IPS DF 19.7 (cell line): Measurements from ENCODE around the gene PYCARD.
"Not testable (repeated sequence)": the region's sequence is repeated elsewhere in the genome, so short reads cannot be mapped to it uniquely, and the experiment has no call there.

Experiments used
- DNase-seq: peaks from one replicate; pipeline ENCODE4 v3.0.0-alpha.2; 2013; ENCODE audit warnings: low read depth, low spot score

Gene PYCARD

DNA sequence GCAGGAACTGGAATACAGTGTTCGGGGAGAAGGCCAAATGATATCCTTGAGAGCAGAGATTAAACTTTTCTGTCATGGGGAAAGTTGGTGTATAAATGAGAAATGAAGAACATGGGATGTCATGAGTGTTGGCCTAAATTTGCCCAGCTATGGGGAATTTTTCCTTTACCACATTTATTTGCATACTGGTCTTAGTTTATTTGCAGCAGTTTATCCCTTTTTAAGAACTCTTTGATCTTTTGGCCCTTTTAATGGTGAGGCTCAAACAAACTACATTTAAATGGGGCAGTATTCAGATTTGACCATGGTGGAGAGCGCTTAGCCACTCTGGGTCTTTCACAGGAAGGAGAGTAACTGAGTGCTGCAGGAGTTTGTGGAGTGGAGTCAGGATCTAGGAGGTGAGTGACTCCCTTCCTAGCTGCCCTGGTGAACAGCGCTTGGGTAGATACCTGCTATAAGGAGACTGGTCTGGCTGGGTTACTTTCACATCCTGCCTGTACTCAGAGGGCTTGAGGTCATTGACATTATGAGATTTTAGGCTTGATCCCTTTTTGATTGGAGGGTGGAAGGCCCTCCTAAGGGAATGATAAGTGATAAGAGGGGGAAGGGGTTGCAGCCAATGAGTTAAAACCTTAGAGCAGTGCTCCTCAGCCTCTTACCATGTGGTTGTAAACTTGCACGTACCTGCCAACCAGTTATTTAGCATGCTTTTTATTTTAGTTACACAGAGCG, 10.7 kb downstream of the PYCARD start:
- DNase-seq = no peak

DNA sequence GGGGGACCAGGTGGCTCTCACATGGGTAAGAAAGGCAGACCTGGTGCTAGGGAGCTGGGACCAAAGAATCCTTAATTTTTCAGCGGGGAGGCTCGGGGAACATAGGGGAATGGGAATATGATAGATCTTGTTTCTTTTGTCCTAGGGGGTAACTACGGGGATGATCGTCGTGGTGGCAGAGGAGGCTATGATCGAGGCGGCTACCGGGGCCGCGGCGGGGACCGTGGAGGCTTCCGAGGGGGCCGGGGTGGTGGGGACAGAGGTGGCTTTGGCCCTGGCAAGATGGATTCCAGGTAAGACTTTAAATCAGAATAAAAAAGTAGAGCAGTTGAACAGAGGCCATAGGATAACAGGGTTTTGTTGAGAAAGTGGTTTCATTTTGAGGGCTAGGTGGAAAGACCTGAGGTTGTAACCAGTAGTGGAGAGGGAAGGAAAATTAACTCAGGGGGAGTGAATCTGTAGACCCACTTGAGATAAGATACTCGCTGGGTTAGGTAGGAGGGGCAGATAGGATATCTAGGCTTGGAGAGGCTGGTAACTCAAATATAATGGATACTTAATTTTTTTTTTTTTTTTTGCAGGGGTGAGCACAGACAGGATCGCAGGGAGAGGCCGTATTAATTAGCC, 11.6 kb downstream of the PYCARD start:
- DNase-seq = no peak

DNA sequence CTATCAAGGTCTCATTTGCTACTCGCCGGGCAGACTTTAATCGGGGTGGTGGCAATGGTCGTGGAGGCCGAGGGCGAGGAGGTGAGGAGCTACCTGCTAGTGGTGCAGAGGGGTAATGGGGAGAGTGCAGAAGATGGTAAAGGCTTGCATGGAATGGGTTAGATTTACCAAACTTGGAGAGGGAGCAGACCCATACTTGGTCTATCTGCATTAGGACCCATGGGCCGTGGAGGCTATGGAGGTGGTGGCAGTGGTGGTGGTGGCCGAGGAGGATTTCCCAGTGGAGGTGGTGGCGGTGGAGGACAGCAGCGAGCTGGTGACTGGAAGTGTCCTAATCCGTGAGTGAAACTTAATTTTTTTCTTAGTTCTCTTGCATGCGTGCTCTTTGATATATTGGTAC, 12.5 kb downstream of the PYCARD start:
- no peak for DNase-seq

DNA sequence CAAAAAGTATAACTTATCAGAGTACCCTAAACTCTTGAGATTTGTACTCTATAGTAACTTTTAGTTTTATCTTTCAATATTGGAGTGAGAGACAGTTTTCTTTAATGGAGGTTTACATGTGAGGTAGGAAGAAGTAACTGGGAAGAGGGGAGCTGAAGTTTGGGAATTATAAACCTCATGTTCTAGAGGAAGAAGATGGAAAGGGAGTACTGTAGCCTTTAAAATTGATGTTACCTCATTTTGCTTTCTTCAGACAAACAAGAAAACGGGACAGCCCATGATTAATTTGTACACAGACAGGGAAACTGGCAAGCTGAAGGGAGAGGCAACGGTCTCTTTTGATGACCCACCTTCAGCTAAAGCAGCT, 13.2 kb downstream of the PYCARD start:
- DNase-seq = no peak

DNA sequence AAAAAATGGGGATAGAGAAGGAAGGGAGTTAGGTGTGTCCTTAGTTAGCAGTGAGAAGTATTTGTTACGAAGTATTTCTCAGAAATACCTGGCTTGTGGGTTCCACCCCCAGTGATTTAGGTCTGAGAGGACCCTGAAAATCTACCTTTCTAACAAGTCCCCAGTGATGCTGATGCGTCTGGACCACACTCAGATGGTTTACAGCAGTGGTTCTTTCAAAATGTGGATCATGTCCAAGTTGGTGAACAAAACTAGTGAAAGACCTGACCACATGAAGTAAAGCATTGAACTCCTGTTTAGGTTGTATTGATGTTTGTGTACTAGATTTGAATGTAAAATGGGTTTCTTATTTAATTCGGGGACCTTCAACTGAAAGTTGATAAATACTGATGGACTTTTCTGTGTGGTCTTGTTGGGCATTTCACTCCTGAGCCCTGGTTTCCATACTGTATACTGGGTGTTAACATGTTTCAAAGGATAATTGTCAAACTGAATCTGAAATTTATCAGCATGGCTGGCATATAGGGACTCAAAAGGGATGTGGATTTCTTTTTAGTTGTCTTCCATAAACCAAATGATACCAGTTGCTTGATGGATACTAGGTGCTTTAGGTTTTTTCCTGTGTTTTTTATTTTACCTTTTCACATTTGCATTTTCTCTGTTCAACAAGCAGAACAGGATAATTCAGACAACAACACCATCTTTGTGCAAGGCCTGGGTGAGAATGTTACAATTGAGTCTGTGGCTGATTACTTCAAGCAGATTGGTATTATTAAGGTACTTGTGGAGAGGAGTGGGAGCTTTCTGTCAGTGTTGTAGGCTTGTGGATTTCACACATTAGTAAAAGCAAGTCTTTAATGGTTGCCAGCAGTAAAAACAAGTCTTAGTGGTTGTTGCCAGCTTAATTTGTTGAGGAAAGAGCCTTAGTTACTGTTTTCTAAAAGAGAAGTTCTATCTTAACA, 13.8 kb downstream of the PYCARD start:
- no peak for DNase-seq

DNA sequence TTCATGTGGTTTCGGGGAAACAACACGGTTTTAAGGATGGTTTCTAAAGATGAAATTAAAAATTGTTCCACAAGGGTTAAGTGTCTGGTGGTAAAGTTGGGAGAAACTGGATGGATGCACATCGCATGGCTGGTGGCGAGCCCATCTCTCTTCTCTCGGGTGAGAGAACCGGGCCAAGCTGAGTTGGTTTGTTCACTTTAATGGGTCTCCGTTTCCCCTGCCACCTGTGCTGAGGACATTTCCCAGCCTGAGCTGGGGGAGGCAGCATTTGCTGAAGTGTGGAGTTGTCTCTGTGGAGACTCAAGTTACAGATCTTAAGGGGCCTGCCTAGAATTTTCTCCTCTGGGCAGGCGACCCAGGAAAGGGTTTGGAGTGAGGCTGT, 14.8 kb downstream of the PYCARD start:
- DNase-seq = no peak

DNA sequence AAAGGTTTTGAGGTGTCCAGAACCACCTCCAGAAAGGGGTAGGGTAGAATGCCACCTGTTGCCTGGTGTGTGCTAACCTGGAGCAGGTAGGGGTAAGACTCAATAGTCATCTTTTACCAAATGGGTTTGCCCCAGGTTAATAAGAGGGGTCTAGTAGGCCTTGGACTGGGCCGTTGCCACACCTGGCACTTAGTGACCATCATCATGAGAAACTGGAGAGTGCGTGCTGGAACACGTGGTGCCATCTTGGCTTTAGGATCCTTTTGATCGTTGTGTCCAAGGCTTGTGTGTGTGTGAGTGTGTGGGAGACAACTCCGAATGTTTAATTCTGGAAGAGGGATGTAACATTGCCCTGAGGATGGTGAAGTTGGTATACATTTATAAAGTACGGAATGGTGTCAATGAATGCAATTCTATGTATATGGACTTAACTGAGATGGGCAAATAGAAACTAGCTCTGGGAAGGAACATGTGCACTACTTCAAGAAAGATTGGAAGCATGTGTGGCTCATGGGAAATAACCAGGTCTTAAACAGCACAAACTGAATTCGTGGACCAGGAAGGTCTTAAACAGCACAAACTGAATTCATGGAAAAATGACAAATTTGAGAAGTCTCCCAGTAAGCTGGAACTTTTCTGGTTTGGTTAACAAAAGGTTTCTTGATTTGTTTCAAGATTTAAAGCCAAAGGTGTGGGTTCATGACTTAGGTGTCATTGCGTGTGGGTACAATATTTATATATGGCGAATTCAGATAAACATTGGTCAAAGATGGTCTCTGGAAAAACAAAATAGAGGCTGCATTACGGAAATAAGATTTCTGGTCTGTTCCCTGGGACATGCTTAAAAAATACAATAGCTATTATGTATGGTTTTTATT, 15.4 kb downstream of the PYCARD start:
- DNase-seq = no peak

DNA sequence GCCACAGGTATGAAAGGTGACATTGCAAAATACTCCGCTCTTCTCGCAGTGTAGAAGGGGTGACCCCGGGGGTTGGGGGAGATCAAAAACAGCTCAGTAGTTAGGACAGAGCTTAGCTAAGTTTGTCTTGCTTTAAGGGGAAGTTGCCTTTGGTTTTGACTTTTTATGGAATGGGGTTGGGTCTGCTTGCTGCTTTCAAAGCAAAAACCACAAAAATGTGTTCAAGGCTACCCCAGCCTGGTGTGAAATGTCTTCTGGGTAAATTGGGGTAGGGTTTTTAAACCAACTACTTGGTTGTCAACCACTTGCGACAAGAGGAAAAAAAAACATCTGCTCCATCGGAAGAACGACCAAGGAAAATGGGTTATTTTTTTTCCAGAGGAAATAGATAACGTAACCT, 16.4 kb downstream of the PYCARD start:
- no peak for DNase-seq

DNA sequence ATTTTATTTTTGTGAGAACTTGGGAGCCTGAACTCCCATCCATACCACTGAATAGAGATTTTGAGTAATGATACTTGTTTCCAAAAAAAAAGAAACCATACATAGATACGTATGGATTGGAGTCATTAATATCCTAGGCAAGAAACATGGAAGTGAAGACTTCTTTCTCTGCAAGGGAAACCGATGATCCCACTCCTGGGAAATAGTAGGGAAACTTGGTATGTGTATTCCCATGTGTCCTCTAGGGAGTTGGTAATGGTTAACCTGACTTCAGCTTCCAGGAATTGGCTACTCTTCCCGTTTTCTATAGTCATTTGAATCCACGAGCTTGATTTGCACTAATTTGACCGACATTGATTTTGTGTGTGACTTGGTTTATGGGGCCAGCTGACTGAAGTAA, 17.2 kb downstream of the PYCARD start:
- DNase-seq = no peak

DNA sequence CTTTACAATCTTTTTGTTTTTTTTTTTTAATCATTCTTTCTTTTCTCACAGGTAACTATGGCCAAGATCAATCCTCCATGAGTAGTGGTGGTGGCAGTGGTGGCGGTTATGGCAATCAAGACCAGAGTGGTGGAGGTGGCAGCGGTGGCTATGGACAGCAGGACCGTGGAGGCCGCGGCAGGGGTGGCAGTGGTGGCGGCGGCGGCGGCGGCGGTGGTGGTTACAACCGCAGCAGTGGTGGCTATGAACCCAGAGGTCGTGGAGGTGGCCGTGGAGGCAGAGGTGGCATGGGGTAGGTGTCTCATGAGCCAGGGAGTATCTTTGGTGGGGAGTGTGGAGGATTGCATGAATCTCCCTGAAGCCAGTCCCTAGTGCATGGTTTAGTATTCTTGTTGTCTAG, 17.7 kb downstream of the PYCARD start:
- no peak for DNase-seq

DNA sequence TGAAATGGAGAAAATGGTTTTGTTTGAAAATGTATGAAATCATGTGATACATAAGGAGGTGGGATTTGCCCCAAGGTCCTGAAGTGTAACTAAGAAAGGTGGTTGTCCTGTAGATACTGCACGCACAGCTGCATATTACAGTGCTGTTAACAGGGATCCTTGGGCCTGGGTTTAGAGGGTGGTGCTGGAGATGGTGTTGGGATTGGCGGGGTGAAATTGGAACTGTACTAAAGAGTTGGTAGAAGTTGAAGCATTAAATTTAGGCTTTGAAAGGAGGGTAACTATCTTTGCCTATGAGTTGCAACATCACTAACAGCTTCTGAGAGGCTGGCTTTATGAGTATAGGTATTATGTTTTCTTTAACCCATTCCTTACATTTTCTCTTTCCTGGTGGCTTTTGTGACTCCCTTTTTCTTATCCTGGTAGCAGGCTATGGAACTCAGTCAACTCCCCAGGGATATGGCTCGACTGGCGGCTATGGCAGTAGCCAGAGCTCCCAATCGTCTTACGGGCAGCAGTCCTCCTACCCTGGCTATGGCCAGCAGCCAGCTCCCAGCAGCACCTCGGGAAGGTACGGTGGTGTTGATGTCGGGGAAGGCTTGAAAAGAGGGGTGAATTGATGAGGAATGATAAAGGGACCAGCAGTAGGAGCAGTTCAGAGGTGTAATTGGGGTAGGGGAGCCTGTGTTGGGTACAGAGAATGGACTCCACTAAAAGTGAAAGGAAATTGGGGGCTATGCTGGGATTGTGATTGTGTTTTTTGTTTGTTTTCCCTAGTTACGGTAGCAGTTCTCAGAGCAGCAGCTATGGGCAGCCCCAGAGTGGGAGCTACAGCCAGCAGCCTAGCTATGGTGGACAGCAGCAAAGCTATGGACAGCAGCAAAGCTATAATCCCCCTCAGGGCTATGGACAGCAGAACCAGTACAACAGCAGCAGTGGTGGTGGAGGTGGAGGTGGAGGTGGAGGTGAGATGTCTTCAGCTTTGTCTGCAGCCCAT, 18.8 kb downstream of the PYCARD start:
- DNase-seq = no peak

DNA sequence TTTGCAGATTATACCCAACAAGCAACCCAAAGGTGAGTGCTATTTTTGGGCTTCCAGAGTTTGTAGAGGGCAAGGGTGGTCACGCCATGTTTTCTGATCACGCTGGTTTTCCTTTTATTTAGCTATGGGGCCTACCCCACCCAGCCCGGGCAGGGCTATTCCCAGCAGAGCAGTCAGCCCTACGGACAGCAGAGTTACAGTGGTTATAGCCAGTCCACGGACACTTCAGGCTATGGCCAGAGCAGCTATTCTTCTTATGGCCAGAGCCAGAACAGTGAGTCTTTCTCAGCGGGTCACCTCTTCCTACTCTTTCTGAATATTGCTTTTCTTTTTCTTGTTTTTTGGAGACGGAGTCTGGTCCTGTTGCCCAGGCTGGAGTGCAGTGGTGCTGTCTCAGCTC, 20.2 kb downstream of the PYCARD start:
- DNase-seq = no peak

DNA sequence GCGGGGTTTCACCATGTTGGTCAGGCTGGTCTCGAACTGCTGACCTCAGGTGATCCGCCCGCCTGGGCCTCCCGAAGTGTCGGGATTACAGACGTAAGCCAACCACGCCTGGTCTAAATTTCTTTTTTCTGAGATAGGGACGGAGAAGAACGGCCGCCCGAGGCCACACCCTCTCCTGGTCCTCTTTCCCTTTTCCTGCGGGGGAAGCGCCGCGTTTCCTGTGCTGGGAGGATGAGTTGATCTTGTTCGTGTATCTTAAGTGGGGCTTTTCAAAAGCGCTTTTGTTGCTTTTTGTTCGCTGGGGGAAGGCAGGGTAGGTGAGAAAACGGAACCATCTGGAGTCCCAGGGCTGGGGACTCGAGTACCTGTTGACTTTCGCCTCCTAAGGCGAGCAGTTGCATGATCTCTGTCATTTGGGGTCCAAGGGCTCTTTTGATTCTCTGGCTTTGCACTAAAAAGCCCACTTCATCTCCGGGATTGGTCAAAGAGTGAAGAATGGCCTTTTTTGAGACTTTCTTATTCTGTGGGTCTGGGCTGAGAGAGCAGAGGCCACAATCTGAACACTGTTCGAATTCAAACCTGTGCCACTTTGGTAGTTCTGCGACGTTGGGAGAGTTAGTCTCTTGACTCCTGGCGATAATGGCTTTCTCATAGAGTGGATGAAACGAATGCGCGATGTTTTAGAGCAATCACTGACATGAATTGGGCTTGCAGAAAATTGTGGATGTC, 21.3 kb downstream of the PYCARD start:
- DNase-seq = no peak

DNA sequence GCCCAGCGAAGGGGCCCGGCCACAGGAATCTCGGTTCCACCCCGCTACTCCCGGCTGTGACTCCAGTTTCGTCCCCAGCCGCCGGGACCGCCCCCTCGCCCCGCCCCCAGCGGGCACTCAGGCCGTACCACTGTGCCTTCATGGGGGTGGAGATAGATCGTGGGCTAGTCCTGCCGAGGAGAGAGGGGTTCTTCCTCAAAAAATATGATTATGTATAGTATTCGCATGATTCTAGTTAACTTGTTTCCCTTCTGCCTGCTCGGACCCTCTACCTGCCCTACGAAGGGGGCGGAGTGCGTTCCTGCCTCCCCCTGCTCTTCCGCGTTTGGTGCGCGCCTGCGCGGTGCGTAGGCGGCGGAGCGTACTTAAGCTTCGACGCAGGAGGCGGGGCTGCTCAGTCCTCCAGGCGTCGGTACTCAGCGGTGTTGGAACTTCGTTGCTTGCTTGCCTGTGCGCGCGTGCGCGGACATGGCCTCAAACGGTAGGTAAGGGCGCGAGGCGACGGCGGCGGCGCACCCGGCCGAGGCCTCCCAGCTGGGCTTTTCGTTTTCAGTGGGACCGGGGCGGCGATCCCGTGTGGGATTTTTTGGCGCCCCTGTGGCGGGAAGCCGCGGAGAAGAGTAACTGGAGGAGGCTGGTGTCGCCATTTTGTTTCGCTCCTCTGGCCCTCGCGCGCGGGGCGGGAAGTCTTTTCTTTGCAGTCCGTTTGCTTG, 22.7 kb downstream of the PYCARD start, which contains the start of gene FUS:
FUS (plus strand) TSS at position 393 of the 713 bp plus-strand sequence; CDS start at position 469, 76 bp downstream.
- DNase-seq = no peak

DNA sequence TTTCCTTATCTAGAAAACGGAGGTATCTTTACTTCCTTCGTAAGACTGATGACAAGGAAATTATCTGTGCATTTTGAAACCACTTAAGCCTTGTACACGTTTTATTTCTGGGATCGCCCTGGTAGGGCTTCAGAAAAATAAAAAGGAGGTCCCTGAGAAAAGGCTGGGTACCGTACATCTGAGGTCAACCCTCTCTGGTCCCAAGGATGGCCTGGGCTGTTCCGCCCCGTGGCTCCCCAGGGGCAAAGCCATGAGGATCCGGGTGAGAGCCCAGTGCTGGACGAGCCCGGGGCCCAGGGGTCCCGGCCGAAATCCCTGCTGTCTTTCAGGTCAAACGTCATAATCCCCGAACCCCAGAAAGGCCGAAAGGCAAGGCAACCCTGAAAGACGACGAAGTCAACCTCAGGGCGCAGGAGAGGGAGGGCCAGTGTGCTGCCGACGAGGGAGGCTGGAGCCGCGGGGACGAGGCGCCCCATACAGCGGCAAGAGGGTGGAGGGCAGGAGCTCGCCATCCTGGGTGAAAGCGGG, 23.3 kb downstream of the PYCARD start:
- no peak for DNase-seq

DNA sequence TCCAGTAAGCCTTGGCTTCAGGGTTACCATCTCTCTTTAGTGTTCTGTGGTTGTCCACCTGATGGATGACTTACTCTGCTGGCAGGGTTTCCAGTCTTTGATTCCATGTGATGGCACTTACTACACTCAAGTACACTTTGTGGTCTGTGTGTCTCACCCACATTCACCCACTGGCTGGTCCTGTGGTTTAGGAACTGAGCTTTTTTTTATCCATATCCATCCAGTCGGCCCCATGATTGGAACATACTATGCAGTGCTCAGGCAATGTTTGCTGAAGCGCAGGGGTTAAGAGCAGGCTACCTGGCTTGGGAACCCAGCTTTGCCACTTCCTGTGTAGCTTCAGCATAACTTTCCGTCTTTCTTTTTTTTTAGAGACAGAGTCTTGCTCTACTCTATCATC, 25.4 kb downstream of the PYCARD start:
- no peak for DNase-seq

DNA sequence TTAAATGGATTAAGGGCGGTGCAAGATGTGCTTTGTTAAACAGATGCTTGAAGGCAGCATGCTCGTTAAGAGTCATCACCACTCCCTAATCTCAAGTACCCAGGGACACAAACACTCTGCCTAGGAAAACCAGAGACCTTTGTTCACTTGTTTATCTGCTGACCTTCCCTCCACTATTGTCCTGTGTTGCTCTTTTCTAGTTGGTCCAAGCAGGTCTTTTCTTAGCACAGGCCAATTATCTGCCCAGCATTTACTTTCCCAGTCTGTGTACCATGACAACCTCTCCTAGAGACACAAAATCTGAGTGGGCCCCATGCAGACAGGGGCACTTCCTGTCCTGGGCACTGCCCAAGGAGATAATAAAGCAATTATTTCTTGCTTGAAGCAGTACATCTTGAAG, 32.5 kb downstream of the PYCARD start:
- not testable (repeated sequence) for DNase-seq

DNA sequence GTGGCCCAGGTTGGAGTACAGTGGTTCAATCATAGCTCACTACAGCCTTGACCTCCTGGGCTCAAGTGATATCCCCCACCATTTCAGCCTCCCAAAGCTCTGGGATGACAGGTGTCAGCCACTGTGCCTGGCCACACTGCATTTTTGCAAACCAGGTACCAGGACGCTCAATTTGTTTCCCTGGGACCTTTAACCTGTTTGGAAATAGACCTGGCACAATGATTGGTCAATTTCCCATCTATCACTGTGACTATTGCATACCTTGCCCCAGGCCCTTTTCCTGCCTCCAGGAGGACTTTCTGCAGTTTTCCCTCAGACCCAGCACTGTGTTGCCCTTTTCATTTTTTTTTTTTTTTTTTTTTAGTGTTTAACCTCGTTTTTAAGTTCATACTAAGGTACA, 33.7 kb downstream of the PYCARD start:
- no peak for DNase-seq

DNA sequence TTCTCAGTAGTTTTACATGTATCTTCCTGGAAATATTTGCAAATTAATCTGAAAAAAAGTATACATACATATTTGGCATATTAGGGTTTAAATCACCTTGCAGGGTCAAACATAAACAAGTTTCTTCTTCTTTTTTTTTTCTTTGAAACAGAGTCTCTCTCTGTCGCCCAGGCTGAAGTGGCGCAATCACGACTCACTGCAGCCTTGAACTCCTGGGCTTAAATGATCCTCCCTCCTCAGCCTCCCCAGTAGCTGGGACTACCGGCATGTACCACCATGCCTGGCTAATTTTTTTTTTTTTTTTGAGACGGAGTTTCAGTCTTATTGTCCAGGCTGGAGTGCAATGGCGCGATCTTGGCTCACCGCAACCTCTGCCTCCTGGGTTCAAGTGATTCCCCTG, 35.2 kb downstream of the PYCARD start:
- no peak for DNase-seq
